ENCODE data around the gene PRKCE.

DNA sequence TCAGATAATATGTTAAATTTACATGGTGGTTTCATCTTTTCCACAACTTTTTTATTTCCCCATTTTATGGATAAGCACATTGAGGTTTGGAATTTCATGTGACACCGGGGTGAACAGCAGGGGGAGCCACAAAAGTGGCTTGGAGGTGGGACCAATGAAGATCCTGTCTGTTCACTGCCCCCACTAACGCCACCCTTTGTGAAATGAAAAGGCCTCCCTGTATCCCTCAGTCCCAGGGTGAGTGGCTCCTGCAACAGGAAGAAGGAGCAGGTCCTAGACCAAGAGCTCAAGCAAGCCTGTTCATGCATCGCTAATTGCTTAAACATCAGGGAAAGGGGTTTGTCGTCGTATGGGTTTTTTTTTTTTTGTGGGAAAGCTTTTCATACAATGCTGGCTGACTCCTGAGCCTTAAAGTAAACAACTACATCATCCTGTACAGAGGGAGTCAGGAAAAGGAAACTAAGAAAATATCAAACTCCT, 377.9 kb downstream of the PRKCE start:
- TF ChIP-seq EP300 (IDR thresholded peaks at IDR 0.05; ENCODE audit: borderline replicate concordance in 1 of 2, low read depth in 2 of 2, low read length in 2 of 2): no peak
- no peak for TF ChIP-seq EZH2 (IDR thresholded peaks at IDR 0.05; ENCODE audit: low read depth, low read length, severe bottlenecking)
- peak in 2 of 3 experiments; percentile 5 to 21; a peak in 2 of 4 replicates for TF ChIP-seq CTCF (IDR thresholded peaks at IDR 0.05; ENCODE audit: control extremely low read depth in 1 of 3, insufficient read depth in 1 of 3, low read depth in 1 of 3, low read length in 3 of 3)
